HS-5 (cell line): ENCODE data around the gene TPM3.
A peak's percentile ranks its signal among the peaks of the same experiment; 100 is the strongest.
"Not testable (repeated sequence)": the region's sequence is repeated elsewhere in the genome, so short reads cannot be mapped to it uniquely, and the experiment has no call there.

ENCODE experiments used
- DNase-seq: peaks from one replicate; pipeline ENCODE4 v3.0.0-alpha.2; 2012; ENCODE audit warnings: low read depth

TPM3 gene

GRCh38 chr1:154191990-154192461 lies at the start of gene TPM3:
Gene TPM3, minus strand, starts transcription at chr1:154192100. Its CDS starts 82 bp downstream, at chr1:154192018.
- no peak for DNase-seq

DNA sequence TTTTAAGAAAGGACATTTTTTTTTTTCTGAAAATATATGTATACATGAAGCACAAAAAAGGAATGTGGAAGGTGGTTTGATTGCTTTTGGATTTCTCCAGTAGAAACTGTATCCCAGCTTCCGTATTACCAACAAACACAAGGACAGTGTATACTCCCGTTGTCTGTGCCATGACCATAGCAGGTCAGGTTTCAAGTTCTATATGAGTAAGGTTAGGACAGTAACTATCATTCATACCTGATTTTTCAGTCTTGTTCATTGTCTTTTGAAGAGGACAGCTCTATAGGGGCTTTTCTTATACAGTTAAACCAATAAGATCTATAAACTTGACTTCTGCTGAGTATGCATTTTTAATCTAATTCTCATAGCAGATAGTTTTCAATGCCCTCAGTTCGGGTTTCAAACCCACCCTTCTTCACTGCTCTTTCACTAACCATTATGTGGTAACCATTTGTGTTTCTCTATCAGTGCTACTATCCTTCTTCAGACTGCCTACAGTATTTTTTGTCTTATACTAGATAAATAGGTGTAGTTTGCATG lies 48.5 kb upstream of the TPM3 start:
- no peak for DNase-seq

DNA sequence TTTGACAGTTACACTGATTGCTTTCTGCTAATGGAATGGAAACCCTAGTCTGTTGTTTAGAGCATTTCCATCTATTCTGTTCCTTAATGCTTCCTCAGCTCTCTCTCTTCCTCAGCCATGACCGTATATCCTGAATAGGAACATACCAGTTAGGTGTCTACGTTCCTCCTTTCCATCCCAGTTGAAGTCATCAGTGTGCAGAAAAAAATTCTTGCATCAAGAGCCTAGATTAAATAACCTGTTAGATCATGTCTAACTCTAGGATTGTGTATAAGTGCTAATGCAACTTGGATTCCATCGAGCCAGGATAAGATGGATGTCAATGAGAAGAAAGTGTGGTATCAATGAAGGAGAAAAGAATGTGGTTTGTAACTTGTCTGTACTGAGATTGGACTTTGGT lies 47.6 kb upstream of the TPM3 start:
- DNase-seq, result no peak

DNA sequence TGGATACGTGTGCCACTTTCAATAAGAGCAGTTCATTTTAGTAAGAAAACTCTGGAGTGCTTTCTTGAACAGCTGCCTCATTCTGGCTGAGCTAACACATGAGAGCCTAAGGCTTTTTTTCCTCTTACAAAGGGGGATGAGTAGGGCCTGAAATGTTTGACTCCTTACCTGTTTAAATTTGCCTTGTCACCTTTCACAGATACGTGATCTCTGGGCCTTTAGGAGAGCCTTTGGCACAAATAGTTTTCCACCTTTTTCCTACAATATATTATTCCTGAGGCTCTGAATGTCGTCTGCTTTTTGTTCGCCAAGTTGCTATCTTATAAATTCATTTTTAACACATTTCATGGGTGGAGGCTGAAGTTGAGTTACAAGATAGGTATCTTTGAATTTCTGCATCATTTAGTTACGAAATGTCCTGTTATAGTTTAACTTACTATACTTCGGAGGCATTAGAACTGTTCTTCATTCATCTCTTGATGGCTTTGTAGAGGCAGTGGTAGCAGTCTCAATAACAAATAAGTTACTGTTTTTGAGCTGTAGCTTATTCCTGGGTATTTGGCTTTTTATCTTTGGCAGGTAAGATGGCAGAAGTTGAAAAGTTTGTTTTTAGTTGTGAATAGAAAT lies 46.1 kb upstream of the TPM3 start:
- no peak for DNase-seq

- DNase-seq, result no peak
Measured at GRCh38 chr1:154237435-154237834, 45.5 kb upstream of the TPM3 start.

- DNase-seq, result no peak
Measured at GRCh38 chr1:154236855-154237254, 45.0 kb upstream of the TPM3 start.

DNA sequence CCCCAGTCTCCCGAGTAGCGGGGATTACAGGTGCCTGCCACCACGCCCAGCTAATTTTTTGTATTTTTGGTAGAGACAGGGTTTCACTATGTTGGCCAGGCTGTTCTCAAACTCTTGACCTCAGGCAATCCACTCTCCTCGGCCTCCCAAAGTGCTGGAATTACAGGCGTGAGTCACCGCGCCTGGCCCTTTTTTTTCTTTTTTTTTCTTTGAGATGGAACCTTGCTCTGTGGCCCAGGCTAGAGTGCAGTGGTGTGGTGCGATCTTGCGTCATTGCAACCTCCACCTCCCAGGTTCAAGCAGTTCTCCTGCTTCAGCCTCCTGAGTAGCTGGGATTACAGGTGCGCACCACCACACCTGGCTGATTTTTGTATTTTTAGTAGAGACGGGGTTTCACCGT lies 41.2 kb upstream of the TPM3 start:
- not testable (repeated sequence) for DNase-seq

- not testable (repeated sequence) for DNase-seq
Measured at GRCh38 chr1:154231112-154231511, 39.2 kb upstream of the TPM3 start.

GRCh38 chr1:154225370-154225769 lies 33.5 kb upstream of the TPM3 start:
- DNase-seq, result no peak

- DNase-seq, result no peak
Measured at GRCh38 chr1:154223621-154224020, 31.7 kb upstream of the TPM3 start.

DNA sequence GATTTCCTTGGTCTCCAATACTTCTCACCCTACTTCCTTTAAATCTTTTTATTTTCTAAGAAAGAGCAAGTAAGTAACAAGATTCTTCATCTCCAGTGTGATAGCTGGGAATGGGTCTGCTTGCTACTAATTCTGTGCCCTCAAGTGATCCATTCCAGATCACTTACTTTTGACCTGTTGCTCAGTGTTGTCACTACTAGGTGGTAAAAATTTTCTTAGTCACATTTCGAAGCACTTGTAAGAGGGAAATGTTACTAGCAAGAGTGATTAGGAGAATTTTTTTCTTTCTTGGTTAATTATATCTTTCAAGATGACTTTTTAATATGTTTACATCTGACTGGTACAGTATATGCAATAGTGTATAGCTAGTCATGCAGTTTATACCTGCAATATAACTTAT lies 31.0 kb upstream of the TPM3 start:
- DNase-seq, result no peak

DNA sequence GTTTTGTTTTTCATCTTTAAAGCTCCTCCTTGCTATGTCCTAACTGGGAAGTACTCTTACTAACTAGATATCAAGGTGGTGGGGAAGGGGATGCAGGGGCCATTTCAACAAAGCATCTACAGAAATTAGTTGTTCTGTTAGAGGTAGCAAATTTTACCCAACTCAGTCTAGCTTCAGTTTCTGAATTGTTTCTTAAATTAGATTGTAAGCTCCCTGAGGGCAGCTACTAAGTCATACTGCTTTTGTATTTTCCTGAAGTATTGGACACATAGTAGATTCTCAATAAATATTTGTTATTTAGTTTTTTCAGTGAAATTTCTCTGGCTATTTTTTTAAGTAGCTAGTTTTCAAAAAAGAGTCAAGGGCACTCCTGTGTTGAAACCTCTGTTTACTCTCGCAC lies 30.6 kb upstream of the TPM3 start:
- DNase-seq, result no peak

DNA sequence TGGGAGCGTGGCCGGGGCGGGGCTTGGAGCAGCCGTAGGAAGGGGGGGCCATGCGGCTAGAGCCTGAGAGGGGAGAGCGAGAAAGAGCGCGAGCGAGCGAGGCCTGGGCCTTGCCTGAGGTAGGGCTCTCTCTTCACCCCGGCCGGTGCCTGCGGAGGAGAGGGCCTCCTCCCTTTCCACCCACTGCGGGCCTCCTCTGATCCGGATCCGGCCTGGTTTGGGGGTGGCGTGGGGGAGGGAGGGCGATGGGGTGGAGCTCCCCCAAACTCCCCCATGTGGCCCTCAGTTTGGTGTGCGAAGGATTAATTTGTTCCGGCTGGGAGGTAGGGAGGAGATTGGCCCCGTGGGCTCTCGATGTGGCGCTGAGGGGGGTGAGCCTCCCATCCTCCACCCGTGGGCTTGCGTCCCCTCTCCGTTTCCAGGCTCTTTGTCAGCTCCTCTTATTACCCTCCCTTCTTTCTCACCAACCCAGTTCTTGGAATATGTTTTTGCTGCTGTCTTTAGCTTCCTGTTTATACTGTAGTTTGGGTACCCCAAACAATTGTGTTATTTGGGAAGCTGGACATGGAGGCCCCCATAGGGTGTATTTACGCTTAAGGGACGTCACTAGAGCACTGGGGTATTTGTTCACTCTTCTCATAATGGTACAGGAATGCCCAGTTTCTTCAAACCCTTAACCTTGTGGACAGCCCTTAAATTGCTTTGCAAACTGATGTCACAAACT lies 29.5 kb upstream of the TPM3 start:
- no peak for DNase-seq

- DNase-seq, result no peak
Measured at GRCh38 chr1:154220970-154221277, 29.0 kb upstream of the TPM3 start.

DNA sequence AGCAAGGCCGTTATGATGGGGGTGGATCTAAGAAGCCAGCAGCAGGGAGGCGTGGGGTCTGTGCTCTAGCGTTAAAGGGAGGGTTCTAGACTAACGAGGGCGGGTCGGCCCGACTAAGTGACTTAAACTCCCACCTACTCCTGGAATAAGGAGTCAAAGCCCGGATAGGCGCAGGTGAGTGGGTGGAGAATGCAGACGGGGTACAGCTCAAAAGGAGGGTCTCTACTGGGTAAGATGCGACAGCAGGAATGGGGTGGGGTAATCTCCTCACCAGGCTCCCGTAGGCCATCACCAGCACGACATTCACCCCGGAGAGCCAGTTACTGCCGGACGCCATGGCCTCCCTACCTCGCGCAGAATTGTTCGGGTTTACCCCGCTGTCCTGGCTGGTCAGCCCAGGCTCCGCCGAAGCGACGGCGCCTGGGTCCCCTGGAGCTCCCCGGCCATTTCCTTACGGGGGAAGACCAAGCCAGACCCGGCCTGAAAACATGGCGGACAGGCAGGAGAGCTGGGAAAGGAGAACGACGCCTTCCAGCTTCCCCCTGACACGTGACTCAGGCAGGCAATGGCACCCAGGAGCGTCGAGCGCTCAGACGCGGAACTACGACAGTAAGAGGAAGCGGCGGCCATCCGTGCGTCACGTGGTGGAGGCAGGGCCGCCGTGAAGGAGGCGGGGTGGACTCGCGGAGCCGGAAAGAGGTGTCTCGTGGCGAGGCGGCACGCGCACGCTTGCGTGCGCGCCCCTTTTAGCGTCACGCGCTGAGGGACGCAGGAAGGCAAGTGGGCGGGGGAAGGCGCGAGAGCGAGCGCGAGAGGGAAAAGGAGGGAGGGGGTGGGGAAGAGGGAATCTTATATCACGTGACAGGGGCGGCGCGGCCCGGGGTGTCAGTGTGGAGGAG lies 28.4 kb upstream of the TPM3 start, which contains the start of gene UBAP2L:
Gene UBAP2L, plus strand, starts transcription at position 885 of the 899 bp plus-strand sequence. CDS start 4,169 bp downstream, outside the sequence.
- DNase-seq, result peak; percentile 97

DNA sequence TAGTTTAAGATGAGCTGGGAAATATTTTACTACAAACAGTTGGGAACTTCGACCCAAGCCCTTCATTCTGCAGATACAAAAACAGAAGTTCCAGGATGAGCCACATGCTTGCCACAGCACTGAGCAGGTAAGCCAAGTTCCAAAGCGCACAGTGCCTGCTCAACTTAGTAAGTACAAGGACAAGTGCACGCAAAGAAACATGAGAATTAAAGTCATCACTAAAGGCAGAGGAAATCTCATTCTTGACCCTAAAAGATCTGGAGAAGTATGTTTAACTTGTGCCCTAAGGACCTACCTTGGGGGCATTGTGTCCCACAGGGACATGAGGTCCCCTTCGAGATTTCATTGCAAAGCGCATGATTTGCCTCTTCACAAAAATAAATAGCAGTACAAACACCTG lies 27.6 kb upstream of the TPM3 start:
- DNase-seq, result no peak

- DNase-seq, result no peak
Measured at GRCh38 chr1:154218545-154218944, 26.6 kb upstream of the TPM3 start.

DNA sequence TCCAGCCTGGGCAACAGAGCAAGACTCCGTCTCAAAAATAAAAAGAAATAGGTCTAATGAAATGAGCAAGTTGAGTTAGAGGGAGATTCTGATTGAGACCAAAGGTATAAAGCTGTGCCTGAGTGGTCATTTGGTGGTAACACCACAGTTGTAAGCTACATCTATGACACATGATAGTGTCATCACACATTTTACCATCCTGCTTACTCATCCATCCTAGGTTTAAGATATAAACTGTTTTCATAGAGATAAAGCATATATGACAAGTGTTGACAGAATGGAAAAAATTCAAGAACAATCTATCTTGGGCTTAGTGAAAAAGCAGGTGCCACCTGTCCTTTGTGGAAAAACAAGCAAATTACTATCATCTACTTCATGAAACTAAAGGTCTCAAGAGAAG lies 21.4 kb upstream of the TPM3 start:
- peak; percentile 69 for DNase-seq

DNA sequence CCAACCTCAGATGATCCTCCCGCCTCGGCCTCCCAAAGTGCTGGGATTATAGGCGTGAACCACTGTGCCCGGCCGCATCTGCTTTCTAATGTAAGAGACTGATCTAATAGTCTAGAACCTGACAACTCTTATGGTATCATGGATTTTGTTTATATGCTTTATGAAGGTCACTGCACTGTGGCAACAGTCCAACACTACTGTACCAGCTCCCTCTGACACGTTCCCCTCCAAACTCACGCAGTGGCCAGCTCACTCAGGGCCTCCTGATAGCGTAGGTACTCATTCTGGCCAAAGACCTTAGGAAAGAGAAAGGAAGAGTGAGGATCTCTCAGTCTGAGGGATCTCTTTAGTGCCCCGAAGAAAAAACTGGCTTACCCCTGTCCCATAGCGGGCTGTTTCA lies 20.2 kb upstream of the TPM3 start:
- no peak for DNase-seq

- DNase-seq, result no peak
Measured at GRCh38 chr1:154208677-154209388, 16.9 kb upstream of the TPM3 start.

- no peak for DNase-seq
Measured at GRCh38 chr1:154207262-154207661, 15.4 kb upstream of the TPM3 start.

GRCh38 chr1:154206196-154206595 lies 14.3 kb upstream of the TPM3 start, which contains the start of gene CFAP141:
Gene CFAP141, minus strand, starts transcription at chr1:154206333. Its CDS starts 26 bp downstream, at chr1:154206307.
- no peak for DNase-seq
